Measurements from ENCODE around the gene TMCO6.

TMCO6 gene

GRCh38 chr5:140664359-140665119, 25.3 kb downstream of the TMCO6 start, which contains the start of gene WDR55 (continued):
- TF ChIP-seq ZIC2 (tag by site-specific recombination; IDR thresholded peaks at IDR 0.05), result peak; percentile 83
- peak; percentile 93 for TF ChIP-seq ZNF10 (tag by site-specific recombination; IDR thresholded peaks at IDR 0.05)
- no peak for TF ChIP-seq ZNF37A (tag by site-specific recombination; IDR thresholded peaks at IDR 0.05)
- TF ChIP-seq, protein P1, sequence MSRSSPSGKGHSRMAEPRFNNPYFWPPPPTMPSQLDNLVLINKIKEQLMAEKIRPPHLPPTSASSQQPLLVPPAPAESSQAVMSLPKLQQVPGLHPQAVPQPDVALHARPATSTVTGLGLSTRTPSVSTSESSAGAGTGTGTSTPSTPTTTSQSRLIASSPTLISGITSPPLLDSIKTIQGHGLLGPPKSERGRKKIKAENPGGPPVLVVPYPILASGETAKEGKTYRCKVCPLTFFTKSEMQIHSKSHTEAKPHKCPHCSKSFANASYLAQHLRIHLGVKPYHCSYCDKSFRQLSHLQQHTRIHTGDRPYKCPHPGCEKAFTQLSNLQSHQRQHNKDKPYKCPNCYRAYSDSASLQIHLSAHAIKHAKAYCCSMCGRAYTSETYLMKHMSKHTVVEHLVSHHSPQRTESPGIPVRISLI (tag by site-specific recombination; IDR thresholded peaks at IDR 0.05), result no peak
- TF ChIP-seq YY1 (tag by site-specific recombination; IDR thresholded peaks at IDR 0.05), result peak; percentile 16; the same call in 1 of the 2 replicates
- no peak for TF ChIP-seq MEIS1 (CRISPR knock-in tag; IDR thresholded peaks at IDR 0.05; ENCODE audit: borderline replicate concordance)
- no peak for TF ChIP-seq REPIN1 (tag by site-specific recombination; IDR thresholded peaks at IDR 0.05; ENCODE audit: low read depth)
- peak; percentile 95 for TF ChIP-seq ZNF501 (tag by site-specific recombination; IDR thresholded peaks at IDR 0.05)
- no peak for TF ChIP-seq ZNF624 (tag by site-specific recombination; IDR thresholded peaks at IDR 0.05)
- no peak for TF ChIP-seq HOXD13 (CRISPR knock-in tag; IDR thresholded peaks at IDR 0.05; ENCODE audit: borderline replicate concordance)
- no peak for TF ChIP-seq ZNF211 (tag by site-specific recombination; IDR thresholded peaks at IDR 0.05; ENCODE audit: low read depth)
- TF ChIP-seq ZNF423 (tag by site-specific recombination; IDR thresholded peaks at IDR 0.05), result no peak
- TF ChIP-seq ZNF677 (tag by site-specific recombination; IDR thresholded peaks at IDR 0.05), result no peak
- no peak for TF ChIP-seq ZNF112 (tag by site-specific recombination; IDR thresholded peaks at IDR 0.05)
- TF ChIP-seq ZNF132 (tag by site-specific recombination; IDR thresholded peaks at IDR 0.05; ENCODE audit: borderline replicate concordance), result no peak
- TF ChIP-seq ZNF391 (tag by site-specific recombination; IDR thresholded peaks at IDR 0.05; ENCODE audit: borderline replicate concordance, low read depth), result peak; percentile 33; the same call in 1 of the 2 replicates
- TF ChIP-seq BCL11B (tag by site-specific recombination; IDR thresholded peaks at IDR 0.05; ENCODE audit: low read depth), result no peak
- TF ChIP-seq, protein P2, sequence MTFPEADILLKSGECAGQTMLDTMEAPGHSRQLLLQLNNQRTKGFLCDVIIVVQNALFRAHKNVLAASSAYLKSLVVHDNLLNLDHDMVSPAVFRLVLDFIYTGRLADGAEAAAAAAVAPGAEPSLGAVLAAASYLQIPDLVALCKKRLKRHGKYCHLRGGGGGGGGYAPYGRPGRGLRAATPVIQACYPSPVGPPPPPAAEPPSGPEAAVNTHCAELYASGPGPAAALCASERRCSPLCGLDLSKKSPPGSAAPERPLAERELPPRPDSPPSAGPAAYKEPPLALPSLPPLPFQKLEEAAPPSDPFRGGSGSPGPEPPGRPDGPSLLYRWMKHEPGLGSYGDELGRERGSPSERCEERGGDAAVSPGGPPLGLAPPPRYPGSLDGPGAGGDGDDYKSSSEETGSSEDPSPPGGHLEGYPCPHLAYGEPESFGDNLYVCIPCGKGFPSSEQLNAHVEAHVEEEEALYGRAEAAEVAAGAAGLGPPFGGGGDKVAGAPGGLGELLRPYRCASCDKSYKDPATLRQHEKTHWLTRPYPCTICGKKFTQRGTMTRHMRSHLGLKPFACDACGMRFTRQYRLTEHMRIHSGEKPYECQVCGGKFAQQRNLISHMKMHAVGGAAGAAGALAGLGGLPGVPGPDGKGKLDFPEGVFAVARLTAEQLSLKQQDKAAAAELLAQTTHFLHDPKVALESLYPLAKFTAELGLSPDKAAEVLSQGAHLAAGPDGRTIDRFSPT (tag by site-specific recombination; IDR thresholded peaks at IDR 0.05), result peak; percentile 93
- TF ChIP-seq ZNF16 (tag by site-specific recombination; IDR thresholded peaks at IDR 0.05; ENCODE audit: low read depth), result no peak
- TF ChIP-seq ZNF239 (tag by site-specific recombination; IDR thresholded peaks at IDR 0.05), result no peak
- TF ChIP-seq SCRT1 (tag by site-specific recombination; IDR thresholded peaks at IDR 0.05; ENCODE audit: borderline replicate concordance), result no peak
- TF ChIP-seq ZNF776 (tag by site-specific recombination; IDR thresholded peaks at IDR 0.05; ENCODE audit: borderline replicate concordance), result no peak
- TF ChIP-seq ZNF184 (tag by site-specific recombination; IDR thresholded peaks at IDR 0.05), result no peak
- no peak for TF ChIP-seq MYNN (tag by site-specific recombination; IDR thresholded peaks at IDR 0.05; ENCODE audit: borderline replicate concordance)
- peak; percentile 77 for TF ChIP-seq GLIS2 (tag by site-specific recombination; IDR thresholded peaks at IDR 0.05)
- no peak for TF ChIP-seq ZNF639 (tag by site-specific recombination; IDR thresholded peaks at IDR 0.05)
- peak; percentile 88 for TF ChIP-seq SP7 (tag by site-specific recombination; IDR thresholded peaks at IDR 0.05)
- TF ChIP-seq, protein P3, sequence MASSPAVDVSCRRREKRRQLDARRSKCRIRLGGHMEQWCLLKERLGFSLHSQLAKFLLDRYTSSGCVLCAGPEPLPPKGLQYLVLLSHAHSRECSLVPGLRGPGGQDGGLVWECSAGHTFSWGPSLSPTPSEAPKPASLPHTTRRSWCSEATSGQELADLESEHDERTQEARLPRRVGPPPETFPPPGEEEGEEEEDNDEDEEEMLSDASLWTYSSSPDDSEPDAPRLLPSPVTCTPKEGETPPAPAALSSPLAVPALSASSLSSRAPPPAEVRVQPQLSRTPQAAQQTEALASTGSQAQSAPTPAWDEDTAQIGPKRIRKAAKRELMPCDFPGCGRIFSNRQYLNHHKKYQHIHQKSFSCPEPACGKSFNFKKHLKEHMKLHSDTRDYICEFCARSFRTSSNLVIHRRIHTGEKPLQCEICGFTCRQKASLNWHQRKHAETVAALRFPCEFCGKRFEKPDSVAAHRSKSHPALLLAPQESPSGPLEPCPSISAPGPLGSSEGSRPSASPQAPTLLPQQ (tag by site-specific recombination; IDR thresholded peaks at IDR 0.05), result peak; percentile 67
- TF ChIP-seq FEZF1 (tag by site-specific recombination; IDR thresholded peaks at IDR 0.05), result peak; percentile 9; the same call in 1 of the 2 replicates
- TF ChIP-seq, protein P4, sequence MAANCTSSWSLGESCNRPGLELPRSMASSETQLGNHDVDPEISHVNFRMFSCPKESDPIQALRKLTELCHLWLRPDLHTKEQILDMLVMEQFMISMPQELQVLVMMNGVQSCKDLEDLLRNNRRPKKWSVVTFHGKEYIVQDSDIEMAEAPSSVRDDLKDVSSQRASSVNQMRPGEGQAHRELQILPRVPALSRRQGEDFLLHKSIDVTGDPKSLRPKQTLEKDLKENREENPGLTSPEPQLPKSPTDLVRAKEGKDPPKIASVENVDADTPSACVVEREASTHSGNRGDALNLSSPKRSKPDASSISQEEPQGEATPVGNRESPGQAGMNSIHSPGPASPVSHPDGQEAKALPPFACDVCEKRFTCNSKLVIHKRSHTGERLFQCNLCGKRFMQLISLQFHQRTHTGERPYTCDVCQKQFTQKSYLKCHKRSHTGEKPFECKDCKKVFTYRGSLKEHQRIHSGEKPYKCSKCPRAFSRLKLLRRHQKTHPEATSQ (tag by site-specific recombination; IDR thresholded peaks at IDR 0.05), result no peak
- TF ChIP-seq ZNF202 (tag by site-specific recombination; IDR thresholded peaks at IDR 0.05; ENCODE audit: borderline replicate concordance), result no peak
- TF ChIP-seq EGR2 (tag by site-specific recombination; IDR thresholded peaks at IDR 0.05; ENCODE audit: low read depth), result peak; percentile 73
- TF ChIP-seq ZNF394 (tag by site-specific recombination; IDR thresholded peaks at IDR 0.05; ENCODE audit: borderline replicate concordance), result peak; percentile 94
- TF ChIP-seq ZNF138 (tag by site-specific recombination; IDR thresholded peaks at IDR 0.05; ENCODE audit: borderline replicate concordance), result no peak

All from HEK293 (cell line).